IMR-90 (cell line): Measurements from ENCODE around the gene RLF. TPM values are rescaled to one million over a fixed set of nuclear protein-coding genes. Genes with fewer than 3 reads are reported as not detected.

Experiments
- ATAC-seq: fragments of 200-7000 bp; cut with Tn5 transposase; 2 replicates; pipeline ENCODE4 v1.9.1; 2020; ENCODE audit warnings: low read depth, mild to moderate bottlenecking, moderate library complexity
- BruUV-seq: library from RNA; stranded (reverse); fragments of 400-500 nt; replicated peaks from 2 replicates; lab custom pipeline; 2021; lab: Mats Ljungman, UMichigan
- CTCF ChIA-PET: fragments of 300-600 bp; formaldehyde crosslinking; extraction: SDS; loops from one replicate; lab custom pipeline; 2021; ENCODE audit warnings: antibody characterized with exemption; lab: Yijun Ruan, JAX
- POLR2A ChIA-PET: fragments of 300-600 bp; sonication (Branson Sonifier 250); formaldehyde crosslinking; loops from one replicate; lab custom pipeline; 2022; ENCODE audit warnings: antibody characterized with exemption; ENCODE audit not compliant: unreplicated experiment; lab: Charles Lee
- DNase-seq: peaks from one replicate; pipeline ENCODE4 v3.0.0; 2013
- H2AFZ ChIP-seq: replicated peaks from 2 replicates; pipeline ENCODE3; 2013; ENCODE audit warnings: low read length, mild to moderate bottlenecking; ENCODE audit not compliant: poor library complexity
- H2AK5ac ChIP-seq: 2 replicates; pipeline ENCODE4 v1.6.1; 2013; ENCODE audit warnings: low read depth, low read length, inconsistent platforms
- H2AK9ac ChIP-seq: replicated peaks from 2 replicates; pipeline ENCODE3; 2013; ENCODE audit warnings: mild to moderate bottlenecking, low read depth, low read length, moderate library complexity; ENCODE audit not compliant: poor library complexity
- H2BK120ac ChIP-seq: 2 replicates; pipeline ENCODE4 v1.6.1; 2013; ENCODE audit warnings: low read depth, low read length, inconsistent platforms
- H2BK15ac ChIP-seq: 3 replicates; pipeline ENCODE4 v1.6.1; 2013; ENCODE audit warnings: low read depth, low read length, inconsistent platforms
- H2BK20ac ChIP-seq: 2 replicates; pipeline ENCODE4 v1.6.1; 2013; ENCODE audit warnings: low read depth, mild to moderate bottlenecking, inconsistent platforms, low read length, moderate library complexity
- H2BK5ac ChIP-seq: 2 replicates; pipeline ENCODE4 v1.6.1; 2013; ENCODE audit warnings: mild to moderate bottlenecking, low read depth, low read length, inconsistent platforms; ENCODE audit not compliant: poor library complexity, severe bottlenecking
- H3K14ac ChIP-seq: replicated peaks from 2 replicates; pipeline ENCODE4 v1.6.1; 2013; ENCODE audit warnings: low read depth, low read length, inconsistent platforms
- H3K18ac ChIP-seq: 2 replicates; pipeline ENCODE4 v1.6.1; 2013; ENCODE audit warnings: low read depth, low read length, control low read depth
- H3K23ac ChIP-seq: 2 replicates; pipeline ENCODE4 v1.6.1; 2013; ENCODE audit warnings: low read depth, low read length, inconsistent platforms
- H3K27ac ChIP-seq: 2 replicates; pipeline ENCODE4 v1.5.1; 2013; ENCODE audit warnings: mild to moderate bottlenecking, control low read depth, low read length; ENCODE audit not compliant: insufficient read depth
- H3K27me3 ChIP-seq: 2 replicates; pipeline ENCODE4 v1.6.1; 2013; ENCODE audit warnings: low read length; ENCODE audit not compliant: control insufficient read depth, insufficient read depth
- H3K36me3 ChIP-seq: 2 replicates; pipeline ENCODE4 v1.6.1; 2013; ENCODE audit warnings: low read length, mixed read lengths; ENCODE audit not compliant: control insufficient read depth, insufficient read depth
- H3K4ac ChIP-seq: 2 replicates; pipeline ENCODE4 v1.6.1; 2013; ENCODE audit warnings: low read depth, low read length, inconsistent platforms
- H3K4me1 ChIP-seq: 2 replicates; pipeline ENCODE4 v1.6.1; 2013; ENCODE audit warnings: low read length, mixed read lengths; ENCODE audit not compliant: control insufficient read depth, insufficient read depth
- H3K4me2 ChIP-seq: 2 replicates; pipeline ENCODE4 v1.6.1; 2013; ENCODE audit warnings: low read depth, mild to moderate bottlenecking, control low read depth, low read length, moderate library complexity
- H3K4me3 ChIP-seq: 2 replicates; pipeline ENCODE4 v1.5.1; 2013; ENCODE audit warnings: low read depth, mild to moderate bottlenecking, control low read depth, low read length, moderate library complexity; ENCODE audit not compliant: insufficient read depth
- H3K56ac ChIP-seq: 2 replicates; pipeline ENCODE4 v1.6.1; 2013; ENCODE audit warnings: low read length, inconsistent platforms; ENCODE audit not compliant: insufficient read depth; ENCODE audit errors: extremely low read depth
- H3K79me1 ChIP-seq, 2 experiments: 2 replicates each; pipeline ENCODE4 v1.6.1; 2013; ENCODE audit warnings: low read length in 2 of 2, inconsistent platforms in 1 of 2, low read depth in 1 of 2
- H3K9ac ChIP-seq: 2 replicates; pipeline ENCODE4 v1.6.1; 2013; ENCODE audit warnings: low read depth, low read length, control low read depth
- H3K9me1 ChIP-seq: 2 replicates; pipeline ENCODE4 v1.6.1; 2013; ENCODE audit warnings: low read length, inconsistent platforms; ENCODE audit not compliant: insufficient read depth
- H3K9me3 ChIP-seq: 2 replicates; pipeline ENCODE4 v1.6.1; 2013; ENCODE audit warnings: low read length; ENCODE audit not compliant: control insufficient read depth, insufficient read depth
- H4K20me1 ChIP-seq: 2 replicates; pipeline ENCODE4 v1.6.1; 2013; ENCODE audit warnings: low read length, inconsistent platforms; ENCODE audit not compliant: insufficient read depth
- H4K5ac ChIP-seq: 2 replicates; pipeline ENCODE4 v1.6.1; 2013; ENCODE audit warnings: mild to moderate bottlenecking, low read depth, low read length, control low read depth
- H4K8ac ChIP-seq, 2 experiments: 2 replicates each; pipeline ENCODE4 v1.6.1; 2013; ENCODE audit warnings: low read depth in 2 of 2, low read length in 2 of 2, control low read depth in 1 of 2, inconsistent platforms in 1 of 2
- H4K91ac ChIP-seq: 2 replicates; pipeline ENCODE4 v1.6.1; 2013; ENCODE audit warnings: low read depth, low read length, inconsistent platforms; ENCODE audit not compliant: insufficient read depth
- CEBPB ChIP-seq: IDR thresholded peaks from 2 replicates; pipeline ENCODE4 v1.6.1; 2012; ENCODE audit warnings: low read depth, low read length, improper control_type of control experiment
- CHD1 ChIP-seq: IDR thresholded peaks from 2 replicates; pipeline ENCODE4 v1.6.1; 2012; ENCODE audit warnings: low read depth, low read length, improper control_type of control experiment
- FOS ChIP-seq: fragments of 150-350 bp; IDR thresholded peaks from 2 replicates; pipeline ENCODE4 v1.6.1; 2016; ENCODE audit warnings: low read depth, low read length
- MAZ ChIP-seq: IDR thresholded peaks from 2 replicates; pipeline ENCODE4 v1.6.1; 2012; ENCODE audit warnings: low read depth, mild to moderate bottlenecking, low read length, improper control_type of control experiment, moderate library complexity, borderline replicate concordance
- MXI1 ChIP-seq: IDR thresholded peaks from 2 replicates; pipeline ENCODE4 v1.6.1; 2012; ENCODE audit warnings: low read depth, mild to moderate bottlenecking, low read length, moderate library complexity, borderline replicate concordance
- NFE2L2 ChIP-seq: fragments of 150-350 bp; IDR thresholded peaks from 2 replicates; pipeline ENCODE4 v1.6.1; 2016; ENCODE audit warnings: low read depth, mild to moderate bottlenecking, low read length
- SMC3 ChIP-seq: fragments of 150-350 bp; IDR thresholded peaks from 2 replicates; pipeline ENCODE4 v1.6.1; 2016; ENCODE audit warnings: low read depth, mild to moderate bottlenecking, antibody characterized with exemption, low read length, moderate library complexity
- WGBS, 2 experiments: methylation state at CpG; one replicate each; pipeline versions ENCODE4 v1.1.5 to v1.1.7; 2013; ENCODE audit warnings: missing lambda C conversion rate in 2 of 2; ENCODE audit not compliant: insufficient read length in 1 of 2; ENCODE audit errors: extremely low coverage in 2 of 2; 5-methylcytosine and 5-hydroxymethylcytosine counted together
- dilution Hi-C: fragments of 300-500 bp; cut with HindIII; formaldehyde crosslinking; loops from one replicate; pipeline ENCODE4 v1.14.3; 2018; ENCODE audit warnings: low sequenced_read_pairs; ENCODE audit not compliant: unreplicated experiment
- in situ Hi-C: fragments of 300-500 bp; cut with MboI; formaldehyde crosslinking; loops from 3 replicates; pipeline ENCODE4 v1.14.3; 2019; ENCODE audit warnings: low sequenced_read_pairs, inconsistent platforms, mixed read lengths
- intact Hi-C: fragments of 100-400 bp; cut with micrococcal nuclease; formaldehyde crosslinking; loops from 2 replicates; pipeline ENCODE4 v1.10.0; 2022
- polyA plus RNA-seq, 3 experiments: library from polyadenylated mRNA; depleted of rRNA; stranded (reverse); fragments of >200 nt; gene quantifications; 2 replicates each; pipeline ENCODE4 v1.2.3, GENCODE V29; 2012; ENCODE audit warnings: low replicate concordance in 1 of 3
- total RNA-seq: library from RNA; depleted of rRNA; stranded (reverse); fragments of >200 nt; gene quantifications from 2 replicates; pipeline ENCODE4 v1.2.3, GENCODE V29; 2012
- TF ChIP-seq, protein P1 (sequence below): conservative IDR thresholded peaks from 2 replicates; pipeline ENCODE4 v1.5.1; 2012; ENCODE audit warnings: mild to moderate bottlenecking, low read depth, low read length, improper control_type of control experiment
- TF ChIP-seq, protein P2 (sequence below): fragments of 150-350 bp; IDR thresholded peaks from 2 replicates; pipeline ENCODE4 v1.6.1; 2017; ENCODE audit warnings: mild to moderate bottlenecking, antibody characterized with exemption, low read length, low read depth

Gene RLF
- total and polyA plus RNA-seq, 2 of the 4 experiments (the other 2 are of a cell fraction) = 4.4 to 29.8 TPM

DNA sequence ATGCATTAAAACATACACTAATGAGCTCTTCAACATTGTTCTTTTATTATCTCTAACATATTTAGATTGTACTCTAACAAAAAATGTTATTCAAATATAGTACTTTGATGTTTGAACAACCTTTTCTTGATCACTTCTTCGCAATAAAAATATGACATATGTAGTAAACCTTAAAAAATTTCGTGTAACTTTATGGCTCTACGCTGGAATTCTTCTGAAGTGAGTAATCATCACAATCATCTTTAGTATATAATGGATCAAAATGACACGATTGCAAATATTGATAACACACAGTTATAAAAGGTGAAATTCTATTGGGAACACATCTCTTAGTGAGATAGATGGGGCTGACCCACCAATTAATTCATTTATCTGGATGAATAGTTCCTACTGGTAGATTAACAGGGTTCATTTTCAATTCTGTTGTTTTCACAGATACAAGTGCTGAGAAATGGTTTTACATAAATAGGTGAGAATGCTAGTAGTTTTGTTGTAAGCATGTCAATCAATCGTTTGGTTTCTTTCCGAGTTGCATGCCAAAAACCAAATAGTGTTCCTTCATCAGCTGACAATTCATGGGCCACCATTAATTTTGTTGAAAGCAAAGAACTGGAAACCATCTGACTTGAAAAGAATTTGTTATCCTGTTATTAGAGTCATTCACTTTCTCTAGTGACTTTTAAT, 95.4 kb downstream of the RLF start (continued):
- TF ChIP-seq, protein P1, sequence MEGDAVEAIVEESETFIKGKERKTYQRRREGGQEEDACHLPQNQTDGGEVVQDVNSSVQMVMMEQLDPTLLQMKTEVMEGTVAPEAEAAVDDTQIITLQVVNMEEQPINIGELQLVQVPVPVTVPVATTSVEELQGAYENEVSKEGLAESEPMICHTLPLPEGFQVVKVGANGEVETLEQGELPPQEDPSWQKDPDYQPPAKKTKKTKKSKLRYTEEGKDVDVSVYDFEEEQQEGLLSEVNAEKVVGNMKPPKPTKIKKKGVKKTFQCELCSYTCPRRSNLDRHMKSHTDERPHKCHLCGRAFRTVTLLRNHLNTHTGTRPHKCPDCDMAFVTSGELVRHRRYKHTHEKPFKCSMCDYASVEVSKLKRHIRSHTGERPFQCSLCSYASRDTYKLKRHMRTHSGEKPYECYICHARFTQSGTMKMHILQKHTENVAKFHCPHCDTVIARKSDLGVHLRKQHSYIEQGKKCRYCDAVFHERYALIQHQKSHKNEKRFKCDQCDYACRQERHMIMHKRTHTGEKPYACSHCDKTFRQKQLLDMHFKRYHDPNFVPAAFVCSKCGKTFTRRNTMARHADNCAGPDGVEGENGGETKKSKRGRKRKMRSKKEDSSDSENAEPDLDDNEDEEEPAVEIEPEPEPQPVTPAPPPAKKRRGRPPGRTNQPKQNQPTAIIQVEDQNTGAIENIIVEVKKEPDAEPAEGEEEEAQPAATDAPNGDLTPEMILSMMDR = no peak

DNA sequence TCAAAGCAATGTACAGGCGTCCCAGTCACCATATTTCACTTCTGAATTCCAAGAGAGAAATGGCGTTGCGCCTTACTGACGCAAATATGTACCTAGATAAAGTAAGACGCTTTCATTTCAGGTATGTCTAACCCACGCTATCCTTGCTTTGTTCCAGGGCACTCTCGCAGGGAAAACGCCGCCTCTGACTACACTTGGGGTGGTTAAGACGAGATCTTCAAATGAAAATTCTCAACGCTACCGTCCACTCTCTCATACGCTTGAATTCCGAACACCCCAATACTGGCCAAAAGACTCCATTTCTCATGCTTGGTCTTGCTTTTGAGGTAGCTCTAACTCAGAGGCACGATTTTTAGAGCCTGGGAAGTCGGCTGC, 96.1 kb downstream of the RLF start:
- no peak for DNase-seq
- CTCF ChIA-PET = interaction anchor here (0.8 to 1.7 kb wide), 2 partner anchors 16 to 58 kb away, joined by 3 to 4 read pairs; no protein-coding TSS in a partner anchor
- 0% methylated on average over 2 of the region's 16 CpGs; no CpG with 5 or more reads in 1 of the 2 experiments for WGBS, 2 experiments
- Histone ChIP-seq H3K27me3 (no peaks in the 10 kb centered on the region), H2BK120ac (peak overlapping the region; percentile 62), H3K9me3 (no peaks in the 10 kb centered on the region), H4K20me1 (no peaks in the 10 kb centered on the region; the same call in 1 of the 2 replicates), H3K18ac (peak overlapping the region; percentile 66), H2AK9ac (peak overlapping the region; percentile 96), H4K91ac (peak overlapping the region; percentile 86), H3K23ac (peak overlapping the region; percentile 100), H3K14ac (peak overlapping the region; percentile 99), H3K4me2 (peak overlapping the region; percentile 93), H4K5ac (peak overlapping the region; percentile 97), H4K8ac (peak overlapping the region; percentile 99), H3K9ac (peak overlapping the region; percentile 96), H3K36me3 (peaks cover 11% of the 10 kb centered on the region; the same call in 1 of the 2 replicates), H3K27ac (peak overlapping the region; percentile 89), H2AK5ac (peak overlapping the region; percentile 46), H3K56ac (peak overlapping the region; percentile 98), H3K4ac (peak overlapping the region; percentile 96), H3K79me1 (peaks cover 35 to 49% of the 10 kb centered on the region in 2 experiments), H3K9me1 (peaks cover 5% of the 10 kb centered on the region; the same call in 1 of the 2 replicates), H2BK15ac (peak overlapping the region; percentile 35; the same call in 1 of the 3 replicates), H3K4me1 (peaks cover 2% of the 10 kb centered on the region; the same call in 1 of the 2 replicates), H2BK20ac (no peak overlapping the region), H3K4me3 (peak overlapping the region; percentile 81), H2BK5ac (peak overlapping the region; percentile 77), H2AFZ (peak overlapping the region; percentile 98)
- intact Hi-C loops (loop anchor here (2.0 to 10.0 kb wide), 2 partner anchors 16 to 148 kb away; no protein-coding TSS in a partner anchor), dilution Hi-C loops (no loop called here), in situ Hi-C loops (no loop called here)
- POLR2A ChIA-PET = no interaction called here
- no peak for TF ChIP-seq MAZ
- TF ChIP-seq SMC3 = no peak
- TF ChIP-seq FOS = no peak
- TF ChIP-seq CEBPB = no peak
- TF ChIP-seq, protein P2, sequence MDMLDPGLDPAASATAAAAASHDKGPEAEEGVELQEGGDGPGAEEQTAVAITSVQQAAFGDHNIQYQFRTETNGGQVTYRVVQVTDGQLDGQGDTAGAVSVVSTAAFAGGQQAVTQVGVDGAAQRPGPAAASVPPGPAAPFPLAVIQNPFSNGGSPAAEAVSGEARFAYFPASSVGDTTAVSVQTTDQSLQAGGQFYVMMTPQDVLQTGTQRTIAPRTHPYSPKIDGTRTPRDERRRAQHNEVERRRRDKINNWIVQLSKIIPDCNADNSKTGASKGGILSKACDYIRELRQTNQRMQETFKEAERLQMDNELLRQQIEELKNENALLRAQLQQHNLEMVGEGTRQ = no peak
- TF ChIP-seq, protein P1 = no peak
- no peak for TF ChIP-seq MXI1
- TF ChIP-seq NFE2L2 = no peak
- TF ChIP-seq CHD1 = no peak
- ATAC-seq = peak; percentile 2; the same call in 1 of the 2 replicates
- BruUV-seq = TSS peak; percentile 97
